K562 (cell line): ENCODE measurements around the gene FGFRL1. TPM values are rescaled to one million over a fixed set of nuclear protein-coding genes. Genes with fewer than 3 reads are reported as not detected.
A peak's percentile ranks its signal among the peaks of the same experiment; 100 is the strongest.

Source experiments
- ATAC-seq: fragments of 200-7000 bp; cut with Tn5 transposase; 3 replicates; pipeline ENCODE4 v1.9.1; 2020; ENCODE audit warnings: moderate library complexity
- BruUV-seq: library from RNA; stranded (reverse); fragments of 400-500 nt; replicated peaks from 2 replicates; lab custom pipeline; 2021; lab: Mats Ljungman, UMichigan
- CTCF ChIA-PET: fragments of 300-600 bp; formaldehyde crosslinking; extraction: SDS; loops from one replicate; lab custom pipeline; 2021; ENCODE audit warnings: low intra/inter-chr PET ratio; lab: Yijun Ruan, JAX
- POLR2A ChIA-PET: fragments of 300-600, 350-650 bp; sonication (Branson Sonifier 250); formaldehyde crosslinking; extraction: SDS; loops from one replicate; lab custom pipeline; 2021; ENCODE audit warnings: antibody characterized with exemption, inconsistent platforms; lab: Yijun Ruan, JAX
- DNase-seq, 4 experiments: peaks; one replicate each; pipeline versions ENCODE4 v3.0.0 to v3.0.0-alpha.2; 2011 to 2018; ENCODE audit warnings: low spot score in 3 of 4, mixed read lengths in 3 of 4; ENCODE audit errors: extremely low read depth in 1 of 4
- FAIRE-seq: peaks from 2 replicates; lab custom pipeline; 2011; peaks lifted over from hg19 to GRCh38; lab: Jason Lieb, UNC
- H2AFZ ChIP-seq: 2 replicates; pipeline ENCODE4 v1.6.0; 2011; ENCODE audit warnings: low read depth, low read length, control low read depth, inconsistent platforms
- H3K27ac ChIP-seq: fragments of 200-600 bp; 3 replicates; pipeline ENCODE4 v1.8.0; 2011; ENCODE audit warnings: low read depth, mild to moderate bottlenecking, control low read depth, inconsistent platforms, low read length, moderate library complexity, mixed read lengths; ENCODE audit errors: extremely low read depth
- H3K27me3 ChIP-seq, 2 experiments: fragments of 300-600 bp in 1 of 2; 2 replicates in 1 of 2; 3 replicates in 1 of 2; pipeline versions ENCODE4 v1.6.0 to v1.8.0; 2011; ENCODE audit warnings: inconsistent platforms in 2 of 2, low read length in 2 of 2, mild to moderate bottlenecking in 1 of 2, mixed read lengths in 1 of 2, moderate library complexity in 1 of 2; ENCODE audit not compliant: control insufficient read depth in 2 of 2, insufficient read depth in 2 of 2
- H3K36me3 ChIP-seq: fragments of 300-600 bp; 3 replicates; pipeline ENCODE4 v1.8.0; 2011; ENCODE audit warnings: mild to moderate bottlenecking, low read length, inconsistent platforms; ENCODE audit not compliant: control insufficient read depth, insufficient read depth
- H3K4me1 ChIP-seq, 2 experiments: fragments of 200-600 bp in 1 of 2; replicated peaks in 1 of 2; 2 replicates in 1 of 2; 3 replicates in 1 of 2; pipeline versions ENCODE4 v1.5.1 to v1.8.0; 2011; ENCODE audit warnings: inconsistent platforms in 2 of 2, low read length in 2 of 2, mild to moderate bottlenecking in 1 of 2, mixed read lengths in 1 of 2, moderate library complexity in 1 of 2; ENCODE audit not compliant: control insufficient read depth in 2 of 2, insufficient read depth in 2 of 2
- H3K4me2 ChIP-seq: 2 replicates; pipeline ENCODE4 v1.6.1; 2011; ENCODE audit warnings: low read length, control low read depth, inconsistent platforms, mixed read lengths; ENCODE audit not compliant: insufficient read depth
- H3K4me3 ChIP-seq: fragments of 200-600 bp; sonication (generic), shearing (Covaris generic); 2 replicates; pipeline ENCODE4 v1.5.1; 2016; ENCODE audit warnings: control low read depth, inconsistent platforms
- H3K79me2 ChIP-seq: fragments of 200-600 bp; 3 replicates; pipeline ENCODE4 v1.8.0; 2011; ENCODE audit warnings: low read length, inconsistent platforms; ENCODE audit not compliant: control insufficient read depth, insufficient read depth
- H3K9ac ChIP-seq, 2 experiments: 2 replicates each; pipeline versions ENCODE4 v1.6.0 to v1.6.1; 2011; ENCODE audit warnings: low read depth in 2 of 2, low read length in 2 of 2, control low read depth in 1 of 2, inconsistent platforms in 1 of 2, mild to moderate bottlenecking in 1 of 2, mixed read lengths in 1 of 2; ENCODE audit not compliant: insufficient read depth in 1 of 2
- H3K9me1 ChIP-seq: one replicate; pipeline ENCODE4 v1.6.0; 2011; ENCODE audit warnings: inconsistent platforms, mild to moderate bottlenecking, low read length, moderate library complexity; ENCODE audit not compliant: control insufficient read depth, insufficient read depth
- H3K9me3 ChIP-seq: replicated peaks from 2 replicates; pipeline ENCODE4 v1.5.1; 2011; ENCODE audit warnings: low read depth, low read length, inconsistent platforms; ENCODE audit not compliant: control insufficient read depth, insufficient read depth
- H4K20me1 ChIP-seq: replicated peaks from 2 replicates; pipeline ENCODE4 v1.6.1; 2011; ENCODE audit warnings: low read length, inconsistent platforms, mixed read lengths; ENCODE audit not compliant: control insufficient read depth, insufficient read depth
- RBFOX2 ChIP-seq: fragments of 200-400 bp; formaldehyde crosslinking; IDR thresholded peaks from 2 replicates; pipeline ENCODE4 v1.6.1; 2017; ENCODE audit warnings: low read depth, mild to moderate bottlenecking, low read length, moderate library complexity
- ZBTB40 ChIP-seq, 2 experiments: fragments of 450-650 bp in 1 of 2; sonication (generic) in 1 of 2; formaldehyde crosslinking in 1 of 2; IDR thresholded peaks; 2 replicates each; pipeline versions ENCODE4 v1.7.1 to v1.9.0; 2016 to 2022; ENCODE audit warnings: inconsistent platforms in 1 of 2, mild to moderate bottlenecking in 1 of 2, missing genetic modification reagents in 1 of 2
- ZBTB7A ChIP-seq: IDR thresholded peaks from 2 replicates; pipeline ENCODE4 v1.6.1; 2011; ENCODE audit warnings: low read depth, mild to moderate bottlenecking, low read length, moderate library complexity, borderline replicate concordance; ENCODE audit not compliant: control insufficient read depth
- ZNF311 ChIP-seq: fragments of 250-450 bp; sonication (Bioruptor Pico); IDR thresholded peaks from 2 replicates; pipeline ENCODE4 v1.4.0; 2020; ENCODE audit warnings: mild to moderate bottlenecking, moderate library complexity
- WGBS: fragments of 100-300 bp; shearing (Covaris generic); methylation state at CpG from one replicate; pipeline ENCODE4 v1.1.6; 2016; ENCODE audit warnings: low coverage, mixed read lengths; ENCODE audit not compliant: insufficient coverage; ENCODE audit errors: missing lambda C conversion rate; 5-methylcytosine and 5-hydroxymethylcytosine counted together
- in situ Hi-C: fragments of 300-500 bp; cut with MboI; formaldehyde crosslinking; loops from 4 replicates; pipeline ENCODE4 v1.15.0; 2018; ENCODE audit warnings: inconsistent platforms, mixed read lengths
- intact Hi-C: fragments of 100-400 bp; cut with micrococcal nuclease; formaldehyde crosslinking; loops from 2 replicates; pipeline ENCODE4 v1.14.2; 2022
- polyA plus RNA-seq, 8 experiments: library from polyadenylated mRNA; depleted of rRNA in 4 of 8; stranded (reverse) in 5 of 8; unstranded in 3 of 8; fragments of >200 nt; fragmentation: Nextera tagmentation in 2 of 8; fragmentation: Illumina TruSeq in 1 of 8; extraction: Ambion mirVana in 2 of 8; extraction: Trizol in 1 of 8; gene quantifications; 2 replicates each; pipeline versions ENCODE4 v1.2.1 to v1.2.3, GENCODE V29; 2011 to 2014; ENCODE audit warnings: inconsistent platforms in 1 of 8, missing spikeins in 1 of 8
- total RNA-seq, 7 experiments: library from RNA; depleted of rRNA in 6 of 7; stranded (reverse); fragments of >200 nt in 6 of 7; fragmentation: Illumina TruSeq in 2 of 7; extraction: Trizol in 2 of 7; gene quantifications; 2 replicates each; pipeline versions ENCODE4 v1.2.1 to v1.2.3, GENCODE V29; 2011 to 2021; ENCODE audit warnings: low replicate concordance in 1 of 7

The FGFRL1 gene
- total and polyA plus RNA-seq, 9 of the 15 experiments (the other 6 are each of a cell fraction or from before 2014, with no cell fraction given): 0.34 to 49.9 (median 14.6) TPM

- Histone ChIP-seq H3K9me1 (no peaks in the 10 kb centered on the region), H3K79me2 (peaks cover 23% of the 10 kb centered on the region), H3K4me3 (no peak overlapping the region), H3K4me1 (peaks cover 40 to 54% of the 10 kb centered on the region in 2 experiments), H3K27ac (no peak overlapping the region), H3K36me3 (no peaks in the 10 kb centered on the region), H3K9ac (peak overlapping the region in 1 of 2 experiments; percentile 75; a peak in 1 of 4 replicates), H3K4me2 (no peak overlapping the region), H3K9me3 (no peaks in the 10 kb centered on the region), H4K20me1 (no peaks in the 10 kb centered on the region)
- DNase-seq (no peak), FAIRE-seq (no peak)
- POLR2A ChIA-PET: no interaction called here
- in situ Hi-C loops: no loop called here
- 88% methylated on average over 12 of the region's 17 CpGs for WGBS
- TF ChIP-seq ZBTB40 (IDR thresholded peaks at IDR 0.05) (no peak), ZBTB40 (CRISPR knock-in tag; IDR thresholded peaks at IDR 0.05) (no peak), RBFOX2 (peak; percentile 32; the same call in 1 of the 2 replicates), ZNF311 (CRISPR knock-in tag) (no peak), ZBTB7A (no peak)
- TF ChIP-seq, all 486 proteins: peak for 1
- intact Hi-C loops: loop anchor here (10.0 kb wide), 2 partner anchors 217 to 297 kb away; partner anchors contain the start of gene SLC49A3
- CTCF ChIA-PET: no interaction called here
- Histone ChIP-seq H2AFZ (no peak overlapping the region), H3K27me3 (no peaks in the 10 kb centered on the region)
- ATAC-seq: no peak
- BruUV-seq: no TSS peak
These were observed 29.1 kb upstream of the FGFRL1 start for GRCh38 chr4:982291-982690.
